HG03108 (cell line): ENCODE measurements around the gene RAPGEF5.

Source experiments
- ATAC-seq: cut with Tn5 transposase; IDR thresholded peaks from one replicate; pipeline ENCODE4 v1.9.1; 2021; ENCODE audit warnings: moderate library complexity; ENCODE audit not compliant: unreplicated experiment

RAPGEF5 gene

GRCh38 chr7:22350466-22351328 lies 6.3 kb downstream of the RAPGEF5 start:
- ATAC-seq: peak; percentile 49

DNA sequence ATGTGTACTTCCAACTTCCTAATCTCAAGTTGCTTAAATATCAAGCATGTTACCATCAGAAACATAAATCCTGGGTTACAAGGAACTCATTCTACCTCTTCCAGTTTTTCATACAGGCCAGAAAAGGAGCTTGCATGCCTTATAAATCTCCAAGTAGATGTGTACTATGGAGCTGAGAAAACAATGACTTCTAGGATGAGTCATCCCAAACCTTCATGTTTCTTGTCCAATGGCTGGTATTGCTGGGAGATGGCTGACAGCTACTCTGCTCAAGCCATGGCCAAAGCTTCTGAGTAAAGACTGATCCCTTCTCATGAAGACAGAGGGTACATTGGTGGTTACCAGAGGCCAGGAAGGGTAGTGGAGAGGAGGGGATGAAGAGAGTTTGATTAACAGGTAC lies 8.6 kb downstream of the RAPGEF5 start:
- no peak for ATAC-seq

- ATAC-seq: no peak
These were observed 10.4 kb downstream of the RAPGEF5 start for GRCh38 chr7:22346383-22347107.

DNA sequence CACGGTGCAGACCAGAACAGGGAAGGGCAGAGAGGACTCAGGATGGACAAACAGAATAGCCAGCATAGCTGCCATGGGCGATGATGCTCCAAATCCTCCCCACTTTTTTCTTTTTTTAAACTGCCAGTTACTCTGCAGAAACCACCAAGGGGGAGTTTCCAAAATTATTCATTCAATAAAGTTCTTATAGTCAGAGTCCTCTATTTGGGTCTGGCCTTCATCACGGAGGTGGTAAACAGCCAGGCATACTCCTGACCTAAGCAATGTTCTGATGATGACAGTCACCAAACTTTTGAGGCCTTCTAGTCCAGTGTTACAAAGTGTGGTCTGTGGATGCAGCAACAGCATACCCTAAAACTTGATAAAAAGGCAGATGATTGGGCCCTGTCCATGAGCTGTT lies 12.3 kb downstream of the RAPGEF5 start:
- no peak for ATAC-seq

DNA sequence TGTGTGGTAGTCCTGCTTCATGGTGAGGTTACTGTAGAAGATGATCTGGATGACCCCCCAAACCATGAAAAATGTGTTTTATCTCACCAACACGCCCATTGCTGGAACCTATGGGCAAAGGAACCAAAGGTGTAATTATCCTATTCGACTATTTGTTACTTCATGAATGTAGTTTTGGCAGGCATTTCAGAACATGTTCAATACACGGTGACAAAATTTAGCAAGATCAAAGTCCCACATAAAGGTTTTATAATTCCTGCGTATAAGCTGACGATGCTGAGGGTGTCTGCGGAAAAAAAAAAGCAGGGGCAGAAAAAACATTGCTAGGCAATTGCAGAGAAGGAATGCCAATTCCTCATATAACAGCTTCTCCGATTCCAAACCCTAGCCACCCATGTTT lies 13.3 kb downstream of the RAPGEF5 start:
- ATAC-seq: no peak

DNA sequence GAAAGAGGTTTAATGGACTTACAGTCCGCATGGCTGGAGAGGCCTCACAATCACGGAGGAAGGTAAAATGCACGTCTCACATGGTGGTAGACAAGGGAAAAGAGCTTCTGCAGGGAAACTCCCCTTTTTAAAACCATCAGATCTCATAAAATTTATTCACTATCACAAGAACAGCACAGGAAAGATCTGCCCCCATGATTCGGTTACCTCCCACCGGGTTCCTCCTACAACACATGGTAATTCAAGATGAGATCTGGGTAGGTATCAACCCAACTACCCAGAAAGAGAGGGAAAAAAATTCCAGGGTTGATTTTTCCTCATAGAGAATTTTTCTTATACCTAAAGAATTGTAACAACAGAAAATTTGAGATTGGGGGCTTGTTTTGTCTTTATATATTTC lies 13.9 kb downstream of the RAPGEF5 start:
- no peak for ATAC-seq

DNA sequence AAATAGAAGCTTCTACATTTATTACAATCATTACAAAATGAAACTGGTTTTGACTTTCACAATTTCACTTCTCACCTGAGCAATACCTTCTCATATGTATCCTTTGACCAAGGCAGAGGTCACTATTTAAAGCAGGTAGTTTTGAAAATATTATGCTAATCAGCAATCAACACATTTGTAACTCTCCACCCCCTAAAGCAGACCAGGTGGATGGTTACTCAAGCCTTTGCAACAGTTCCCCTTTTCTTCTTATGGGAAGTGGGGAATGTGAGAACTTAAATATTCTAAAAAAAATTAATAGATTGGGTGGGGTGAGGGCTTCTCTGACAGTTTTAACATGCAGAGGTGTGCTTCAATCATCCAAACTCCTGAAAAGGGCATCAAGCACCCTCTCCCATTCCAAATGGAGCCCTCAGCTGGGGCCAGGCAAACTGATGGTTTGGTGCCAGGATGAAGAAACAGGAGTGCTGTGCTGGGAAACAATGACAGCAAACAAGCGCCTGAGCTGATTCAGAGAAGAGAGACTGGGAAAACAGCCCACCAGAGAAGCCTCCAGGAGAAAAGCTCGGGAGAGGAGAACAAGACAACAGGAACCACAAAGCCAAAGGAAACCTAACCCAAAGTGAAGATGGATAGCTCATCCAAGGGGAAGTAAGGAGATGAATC lies 17.1 kb downstream of the RAPGEF5 start:
- ATAC-seq: no peak

GRCh38 chr7:22338877-22339276 lies 18.1 kb downstream of the RAPGEF5 start:
- no peak for ATAC-seq

GRCh38 chr7:22338411-22338810 lies 18.5 kb downstream of the RAPGEF5 start:
- no peak for ATAC-seq

GRCh38 chr7:22333680-22334141 lies 23.2 kb downstream of the RAPGEF5 start:
- no peak for ATAC-seq

- no peak for ATAC-seq
These were observed 24.5 kb downstream of the RAPGEF5 start for GRCh38 chr7:22332461-22332870.

GRCh38 chr7:22331704-22332103 lies 25.2 kb downstream of the RAPGEF5 start:
- no peak for ATAC-seq

DNA sequence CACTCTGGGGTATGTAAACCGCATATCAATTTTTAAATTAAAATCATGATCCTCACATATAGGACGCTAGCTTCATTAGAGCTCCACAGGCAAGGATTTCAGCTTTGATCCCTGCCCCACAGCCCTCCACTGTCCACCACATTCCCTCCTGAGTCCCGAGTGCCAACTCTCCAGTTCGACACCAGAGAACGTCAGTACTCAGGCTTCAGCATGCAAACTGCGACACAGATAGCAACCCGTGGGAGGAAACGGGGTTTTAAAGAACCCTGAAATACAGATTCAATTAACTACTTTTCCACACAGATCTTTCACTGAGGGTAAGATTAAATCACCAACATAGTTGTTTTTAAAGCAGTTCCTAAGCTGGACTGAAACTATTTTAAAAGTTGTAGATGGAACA lies 26.1 kb downstream of the RAPGEF5 start:
- ATAC-seq: no peak

- ATAC-seq: no peak
These were observed 27.0 kb downstream of the RAPGEF5 start for GRCh38 chr7:22329816-22330524.

DNA sequence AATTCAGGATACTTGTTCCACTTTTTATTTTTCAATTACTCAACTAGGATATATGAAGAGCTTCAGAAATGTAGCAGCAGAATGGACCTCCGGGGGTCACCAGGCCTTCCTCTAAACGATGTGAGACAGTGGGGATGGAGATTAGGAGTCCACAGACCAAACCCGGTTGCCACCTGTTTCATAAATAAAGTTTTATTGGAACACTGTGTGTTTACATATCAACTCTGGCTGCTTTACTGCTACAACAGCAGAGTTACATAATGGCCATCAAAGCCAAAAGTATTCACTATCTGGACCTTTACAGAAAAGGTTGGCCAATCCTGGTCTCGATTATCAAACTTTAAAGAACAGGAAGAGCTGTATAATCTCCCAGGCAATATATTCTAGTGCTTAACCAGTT lies 30.8 kb downstream of the RAPGEF5 start:
- no peak for ATAC-seq

- no peak for ATAC-seq
These were observed 31.3 kb downstream of the RAPGEF5 start for GRCh38 chr7:22325671-22326070.

- ATAC-seq: no peak
These were observed 33.2 kb downstream of the RAPGEF5 start for GRCh38 chr7:22323714-22324113.

DNA sequence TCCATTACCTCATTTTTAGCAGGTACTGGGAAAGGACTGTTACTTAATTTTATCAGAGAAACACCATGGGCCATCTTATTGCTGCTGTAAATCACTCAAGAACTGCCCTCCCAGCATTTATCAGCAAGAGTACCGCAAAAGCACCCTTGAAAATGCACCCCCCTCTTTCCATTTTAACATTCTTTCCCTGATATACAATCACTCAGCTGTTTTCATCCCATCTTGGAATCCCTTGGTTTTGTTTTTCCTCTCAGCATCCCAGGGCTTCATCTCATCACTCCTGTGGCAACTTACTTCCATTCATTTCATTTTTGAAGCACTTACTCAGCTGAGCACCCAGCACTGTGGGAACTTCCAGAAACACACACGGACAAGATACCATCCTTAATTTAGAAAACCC lies 36.5 kb downstream of the RAPGEF5 start:
- no peak for ATAC-seq

- no peak for ATAC-seq
These were observed 37.2 kb downstream of the RAPGEF5 start for GRCh38 chr7:22319424-22320403.

DNA sequence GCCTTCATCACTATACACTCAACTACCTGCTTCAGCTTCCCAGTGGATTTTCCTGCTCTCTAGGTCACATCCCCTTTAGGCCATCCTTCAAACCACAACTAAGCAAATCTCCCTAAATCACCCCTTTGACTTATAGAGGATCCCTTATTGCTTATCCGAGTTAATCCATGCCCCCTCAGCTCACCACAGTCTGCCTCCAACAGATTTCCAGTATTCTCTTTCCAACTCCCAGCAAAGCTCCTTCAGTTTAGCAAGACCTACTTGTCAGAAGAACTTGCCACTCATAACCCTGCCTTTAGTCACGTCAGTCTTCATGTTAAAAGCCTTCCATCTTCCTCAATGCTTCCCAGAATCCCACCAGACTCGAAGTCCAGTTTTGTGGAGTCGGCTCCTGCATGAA lies 38.6 kb downstream of the RAPGEF5 start:
- no peak for ATAC-seq
